DOHH2 (cell line): Measurements from ENCODE around the gene CDT1.

Experiments used
- H3F3A ChIP-seq: fragments of 200-600 bp; sonication (generic), shearing (Covaris generic); 2 replicates; pipeline ENCODE4 v1.6.0; 2016; ENCODE audit warnings: antibody characterized with exemption, mild to moderate bottlenecking; ENCODE audit not compliant: control insufficient read depth, insufficient read depth
- H3K27ac ChIP-seq: fragments of 200-600 bp; sonication (generic); 2 replicates; pipeline ENCODE4 v1.5.1; 2014; ENCODE audit warnings: low read depth, mild to moderate bottlenecking, low read length, moderate library complexity
- H3K27me3 ChIP-seq: fragments of 200-600 bp; sonication (generic); 2 replicates; pipeline ENCODE4 v1.6.1; 2014; ENCODE audit warnings: mild to moderate bottlenecking, low read length, mixed read lengths; ENCODE audit not compliant: control insufficient read depth
- H3K36me3 ChIP-seq: fragments of 200-600 bp; sonication (generic); 2 replicates; pipeline ENCODE4 v1.6.1; 2014; ENCODE audit warnings: mild to moderate bottlenecking, low read length, moderate library complexity, mixed read lengths; ENCODE audit not compliant: control insufficient read depth
- H3K4me1 ChIP-seq: fragments of 200-600 bp; sonication (generic); 2 replicates; pipeline ENCODE4 v1.6.1; 2014; ENCODE audit warnings: mild to moderate bottlenecking, low read length, mixed read lengths; ENCODE audit not compliant: control insufficient read depth
- H3K4me2 ChIP-seq: fragments of 200-600 bp; sonication (generic); 2 replicates; pipeline ENCODE4 v1.6.0; 2014; ENCODE audit warnings: mild to moderate bottlenecking, low read length, moderate library complexity
- H3K4me3 ChIP-seq: fragments of 200-600 bp; sonication (generic); 2 replicates; pipeline ENCODE4 v1.5.1; 2014; ENCODE audit warnings: mild to moderate bottlenecking, low read length, mixed read lengths
- H3K79me2 ChIP-seq: fragments of 200-600 bp; sonication (generic); 2 replicates; pipeline ENCODE4 v1.6.1; 2014; ENCODE audit warnings: mild to moderate bottlenecking, low read length, mixed read lengths; ENCODE audit not compliant: control insufficient read depth
- H3K9me2 ChIP-seq: fragments of 200-600 bp; sonication (generic); replicated peaks from 2 replicates; pipeline ENCODE4 v1.6.1; 2014; ENCODE audit warnings: mild to moderate bottlenecking, low read length, mixed read lengths; ENCODE audit not compliant: control insufficient read depth
- H3K9me3 ChIP-seq: fragments of 200-600 bp; sonication (generic); 2 replicates; pipeline ENCODE4 v1.6.1; 2014; ENCODE audit warnings: antibody characterized with exemption, low read length, mixed read lengths; ENCODE audit not compliant: control insufficient read depth, insufficient read depth
- H4K20me1 ChIP-seq: fragments of 200-600 bp; sonication (generic); 2 replicates; pipeline ENCODE4 v1.6.0; 2014; ENCODE audit warnings: low read depth, mild to moderate bottlenecking, antibody characterized with exemption, low read length, moderate library complexity; ENCODE audit not compliant: control insufficient read depth, insufficient read depth
- CTCF ChIP-seq: fragments of 200-600 bp; sonication (generic); IDR thresholded peaks from one replicate; pipeline ENCODE4 v1.5.1; 2014; ENCODE audit warnings: antibody characterized with exemption, mild to moderate bottlenecking, low read depth, low read length; ENCODE audit not compliant: poor library complexity, severe bottlenecking
- EZH2phosphoT487 ChIP-seq: fragments of 200-600 bp; sonication (generic); IDR thresholded peaks from 2 replicates; pipeline ENCODE4 v1.6.1; 2017; ENCODE audit warnings: borderline replicate concordance, mild to moderate bottlenecking, antibody characterized with exemption, low read length, moderate library complexity, mixed read lengths

The CDT1 gene

GRCh38 chr16:88775825-88776224 lies 27.8 kb upstream of the CDT1 start:
- Histone ChIP-seq H3K79me2 (peaks cover 99% of the 10 kb centered on the region), H3F3A (0 out of 2 replicates have a peak, but pooled peaks cover 4% of the 10 kb centered on the region), H3K4me1 (peaks cover 30% of the 10 kb centered on the region), H3K4me2 (no peak overlapping the region), H3K27ac (no peak overlapping the region), H3K9me2 (no peaks in the 10 kb centered on the region), H3K9me3 (no peaks in the 10 kb centered on the region), H3K27me3 (no peaks in the 10 kb centered on the region), H3K4me3 (no peak overlapping the region), H3K36me3 (peaks cover 30% of the 10 kb centered on the region), H4K20me1 (peaks cover 12% of the 10 kb centered on the region; the same call in 1 of the 2 replicates)
- no peak for TF ChIP-seq EZH2phosphoT487
- TF ChIP-seq CTCF: no peak

GRCh38 chr16:88777471-88778270 lies 25.9 kb upstream of the CDT1 start:
- no peaks in the 10 kb centered on the region for H3K9me3 ChIP-seq
- H3K4me2 ChIP-seq: no peak overlapping the region
- peaks cover 33% of the 10 kb centered on the region for H3K4me1 ChIP-seq
- H3K36me3 ChIP-seq: peaks cover 42% of the 10 kb centered on the region
- TF ChIP-seq CTCF: no peak
- TF ChIP-seq EZH2phosphoT487: no peak
- H3K4me3 ChIP-seq: no peak overlapping the region
- H4K20me1 ChIP-seq: peaks cover 16% of the 10 kb centered on the region
- no peaks in the 10 kb centered on the region for H3K27me3 ChIP-seq
- no peaks in the 10 kb centered on the region for H3F3A ChIP-seq
- no peak overlapping the region for H3K27ac ChIP-seq
- peaks cover 100% of the 10 kb centered on the region for H3K79me2 ChIP-seq
- no peaks in the 10 kb centered on the region for H3K9me2 ChIP-seq

GRCh38 chr16:88778271-88778525 lies 25.4 kb upstream of the CDT1 start:
- peaks cover 46% of the 10 kb centered on the region for H3K36me3 ChIP-seq
- no peaks in the 10 kb centered on the region for H3K9me3 ChIP-seq
- H3K4me3 ChIP-seq: no peak overlapping the region
- TF ChIP-seq CTCF (no peak), EZH2phosphoT487 (no peak)
- H3K4me1 ChIP-seq: peaks cover 33% of the 10 kb centered on the region
- H4K20me1 ChIP-seq: peaks cover 15% of the 10 kb centered on the region
- no peaks in the 10 kb centered on the region for H3F3A ChIP-seq
- no peak overlapping the region for H3K4me2 ChIP-seq
- no peaks in the 10 kb centered on the region for H3K27me3 ChIP-seq
- peaks cover 100% of the 10 kb centered on the region for H3K79me2 ChIP-seq
- H3K9me2 ChIP-seq: no peaks in the 10 kb centered on the region
- no peak overlapping the region for H3K27ac ChIP-seq
